HG03575 (cell line): Measurements from ENCODE around the gene ADSL.
"Not testable (repeated sequence)": the region's sequence is repeated elsewhere in the genome, so short reads cannot be mapped to it uniquely, and the experiment has no call there.

Source experiments
- ATAC-seq: cut with Tn5 transposase; IDR thresholded peaks from one replicate; pipeline ENCODE4 v1.9.1; 2021; ENCODE audit not compliant: unreplicated experiment, insufficient number of reproducible peaks, low FRiP score; ENCODE audit errors: extremely low read depth

ADSL gene

DNA sequence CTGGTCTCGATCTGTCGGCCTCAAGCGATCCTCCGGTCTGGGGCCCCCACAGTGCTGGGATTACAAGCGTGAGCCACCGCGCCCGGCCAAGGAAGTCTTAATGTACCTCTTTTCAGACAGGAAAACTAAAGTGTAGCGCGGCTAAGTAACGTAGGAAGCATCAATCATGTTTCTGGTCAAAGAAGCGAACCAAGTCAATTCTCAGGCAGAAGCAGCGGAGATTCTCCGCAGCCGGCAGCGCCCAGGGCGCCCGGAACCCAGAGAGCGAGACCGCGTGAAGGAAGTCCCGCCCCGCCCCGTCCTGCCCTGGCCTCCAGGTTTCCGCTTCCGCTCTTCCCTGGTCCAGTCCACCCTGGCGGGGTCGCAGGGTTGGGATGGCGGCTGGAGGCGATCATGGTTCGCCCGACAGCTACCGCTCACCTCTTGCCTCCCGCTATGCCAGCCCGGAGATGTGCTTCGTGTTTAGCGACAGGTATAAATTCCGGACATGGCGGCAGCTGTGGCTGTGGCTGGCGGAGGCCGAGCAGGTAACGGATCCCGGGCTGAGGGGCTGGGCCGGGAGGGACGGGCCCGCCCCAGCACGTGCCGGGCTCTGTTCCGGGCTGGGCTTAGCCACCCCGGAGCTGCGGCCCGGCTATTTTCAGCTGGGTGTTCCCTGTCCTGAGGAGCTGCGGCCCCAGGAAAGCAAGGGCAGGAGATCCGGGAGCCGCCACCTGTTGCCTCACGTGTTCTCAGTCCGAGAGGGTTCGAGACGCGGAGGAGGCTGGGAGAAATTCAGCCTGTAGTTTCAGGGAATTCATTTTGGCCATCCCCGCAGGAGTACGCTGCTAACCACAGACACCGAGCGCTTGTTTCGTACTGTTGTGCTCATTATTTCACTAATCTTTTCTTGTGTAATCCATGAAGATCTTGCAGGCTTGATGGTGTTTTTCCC lies at the start of gene ADSL:
Gene ADSL, plus strand, starts transcription at position 316 of the 934 bp plus-strand sequence. Its CDS starts 59 bp downstream, at position 375.
- no peak for ATAC-seq

DNA sequence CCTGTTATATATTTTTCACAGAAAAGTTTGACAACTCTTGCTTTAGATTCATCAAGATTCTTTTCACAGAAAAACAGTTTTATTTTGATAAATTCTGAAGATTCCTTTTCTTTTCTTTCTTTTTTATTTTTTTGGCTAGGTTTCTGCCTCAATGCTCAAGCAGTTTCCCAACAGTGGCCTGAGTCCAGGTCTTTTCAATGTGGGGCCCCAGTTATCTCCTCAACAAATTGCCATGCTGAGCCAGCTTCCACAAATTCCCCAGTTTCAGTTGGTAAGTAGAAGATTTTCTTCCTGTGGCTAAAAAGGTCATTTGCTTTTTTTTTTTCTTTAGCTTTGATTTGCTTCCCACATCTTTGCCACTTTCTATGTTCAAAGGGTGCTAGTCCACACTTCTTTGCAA lies 46.0 kb upstream of the ADSL start:
- no peak for ATAC-seq

DNA sequence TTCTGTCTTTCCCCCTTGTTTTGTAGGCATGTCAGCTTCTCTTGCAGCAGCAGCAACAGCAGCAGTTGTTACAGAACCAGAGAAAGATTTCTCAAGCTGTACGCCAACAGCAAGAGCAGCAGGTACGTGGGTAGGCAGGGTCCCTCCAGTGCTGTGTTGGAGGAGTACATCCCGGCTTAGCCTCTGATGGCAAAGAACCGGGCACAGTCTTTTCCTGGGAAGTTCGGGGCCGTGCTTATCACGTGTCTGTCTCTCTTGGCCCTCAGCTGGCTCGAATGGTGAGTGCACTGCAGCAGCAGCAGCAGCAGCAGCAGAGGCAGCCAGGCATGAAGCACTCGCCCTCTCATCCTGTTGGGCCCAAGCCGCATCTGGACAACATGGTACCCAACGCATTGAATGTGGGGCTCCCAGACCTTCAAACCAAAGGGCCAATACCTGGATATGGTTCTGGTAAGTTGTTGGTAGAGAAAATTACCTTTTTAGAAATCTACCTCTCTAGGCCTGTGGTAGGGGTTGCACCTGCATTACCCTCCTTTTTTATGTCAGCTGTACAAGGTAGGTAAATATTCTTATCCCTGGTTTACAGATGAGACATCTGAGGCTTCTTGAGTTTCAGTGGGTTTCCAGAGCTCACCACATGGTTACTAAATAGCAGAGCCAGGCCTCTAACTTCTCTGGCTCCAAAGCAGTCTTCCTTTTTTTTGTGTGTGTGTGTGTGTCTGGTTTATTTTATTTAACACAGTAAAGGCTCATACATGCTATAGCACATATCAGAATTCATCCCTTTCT lies 45.2 kb upstream of the ADSL start:
- no peak for ATAC-seq

DNA sequence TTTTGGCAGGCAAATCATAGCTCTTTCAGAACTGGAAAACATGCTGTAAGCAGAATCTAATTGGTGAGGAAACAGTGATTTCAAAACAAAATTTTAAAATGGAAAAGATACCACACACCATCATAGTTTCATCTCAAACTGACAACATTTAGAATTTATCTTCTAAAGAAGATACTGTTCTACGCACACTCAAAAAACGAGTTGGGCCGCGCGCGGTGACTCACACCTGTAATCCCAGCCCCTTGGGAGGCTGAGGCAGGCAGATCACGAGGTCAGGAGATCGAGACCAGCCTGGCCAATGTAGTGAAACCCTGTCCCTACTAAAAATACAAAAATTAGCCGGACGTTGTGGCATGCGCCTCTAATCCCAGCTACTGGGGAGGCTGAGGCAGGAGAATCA lies 44.2 kb upstream of the ADSL start:
- ATAC-seq: no peak

DNA sequence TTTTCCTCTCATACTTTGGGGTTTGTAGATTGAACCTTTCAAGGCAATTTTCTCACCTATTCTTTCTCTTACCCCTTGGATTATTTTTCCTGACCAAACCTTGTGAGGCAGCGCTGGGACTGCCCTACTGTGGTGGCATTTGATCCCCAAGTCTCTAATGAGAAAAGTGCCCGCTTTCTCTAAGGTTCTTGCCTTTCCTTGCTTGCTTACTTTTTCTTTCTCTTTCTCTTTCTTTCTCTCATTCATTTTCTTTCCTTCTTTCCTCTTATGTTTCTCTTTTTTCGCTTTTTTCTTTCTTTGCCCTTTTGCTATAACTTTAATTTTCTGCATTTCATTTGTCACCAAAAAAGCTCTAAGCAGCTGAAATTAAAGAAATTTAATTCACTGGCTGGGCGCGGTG lies 40.7 kb upstream of the ADSL start:
- no peak for ATAC-seq

DNA sequence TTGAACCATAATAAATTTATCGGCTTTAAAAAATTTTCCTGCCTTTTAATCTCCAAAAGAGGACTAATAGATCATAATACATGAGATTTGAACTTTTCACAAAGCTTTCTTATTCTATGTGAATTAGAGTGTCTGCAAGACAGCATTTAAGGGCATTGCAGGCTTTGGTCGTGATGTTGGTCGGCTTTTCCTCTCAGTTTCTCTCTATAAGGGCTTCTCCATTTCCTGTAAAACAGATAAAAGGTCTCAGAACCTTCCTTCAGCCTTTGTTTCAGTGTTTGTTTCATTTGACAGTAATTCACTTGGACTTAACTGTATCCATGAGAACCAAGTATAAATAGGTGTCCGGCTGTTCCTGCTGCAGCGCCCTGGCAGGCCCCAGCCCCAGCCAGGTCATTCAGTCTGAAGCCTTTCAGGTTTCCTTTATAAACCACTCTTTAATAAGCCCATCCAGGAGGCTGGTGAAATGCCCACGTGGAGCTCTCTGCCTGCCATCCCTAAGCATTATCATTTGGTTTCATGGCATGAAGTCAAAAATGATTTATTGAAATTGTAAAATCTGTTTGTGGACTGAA lies 37.2 kb upstream of the ADSL start:
- no peak for ATAC-seq

DNA sequence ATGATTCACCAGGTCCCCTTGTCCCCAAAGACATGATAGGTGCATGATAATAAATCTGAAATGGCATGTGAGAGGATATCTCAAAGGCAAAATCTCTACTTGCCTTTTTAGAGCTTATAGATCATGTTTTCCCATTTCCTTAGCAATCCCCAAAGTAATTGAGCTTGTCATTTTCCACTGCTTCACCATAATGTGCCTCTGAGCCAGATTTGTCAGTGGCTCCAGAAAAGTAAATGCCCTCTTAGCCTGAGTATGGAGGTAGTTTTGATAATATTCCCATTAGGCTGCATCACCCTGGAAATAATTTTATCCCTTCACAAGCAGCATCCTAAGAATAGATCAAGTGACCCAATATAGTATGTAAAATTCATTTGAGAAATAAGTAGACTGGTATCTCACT lies 36.7 kb upstream of the ADSL start:
- no peak for ATAC-seq

DNA sequence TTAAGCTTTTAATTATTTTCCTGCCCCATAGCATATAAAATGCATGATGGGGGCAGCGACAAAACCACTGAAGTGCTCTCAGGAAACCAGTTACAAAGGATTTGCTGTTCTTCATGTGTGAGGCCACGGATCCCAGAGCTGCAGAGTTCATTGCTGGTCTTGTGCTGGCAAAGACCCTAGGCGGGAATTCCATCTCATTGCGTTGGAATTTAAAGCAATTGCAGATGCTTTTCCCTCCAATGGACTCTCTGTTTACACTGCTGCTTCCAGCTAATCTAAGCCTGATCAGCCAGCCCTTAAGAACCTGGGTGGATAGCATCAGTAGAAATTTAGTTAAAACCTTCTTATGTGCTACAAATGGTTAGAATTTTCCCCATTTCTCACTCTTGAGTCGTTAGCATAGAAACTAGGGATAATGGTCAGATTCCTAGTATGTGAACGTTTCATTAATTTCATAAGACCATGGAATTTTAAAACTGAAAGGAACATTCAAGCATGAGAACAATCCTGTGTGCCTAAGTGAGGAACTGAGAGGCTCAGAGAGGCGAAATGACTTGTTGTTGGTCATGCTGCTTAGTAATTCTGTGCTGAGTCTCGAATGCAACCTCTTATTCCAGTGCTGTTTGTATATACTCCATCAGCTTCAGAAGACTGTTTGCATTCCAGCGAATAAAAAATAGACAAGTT lies 36.1 kb upstream of the ADSL start:
- no peak for ATAC-seq

- no peak for ATAC-seq
These were observed 35.6 kb upstream of the ADSL start for GRCh38 chr22:40310768-40311120.

DNA sequence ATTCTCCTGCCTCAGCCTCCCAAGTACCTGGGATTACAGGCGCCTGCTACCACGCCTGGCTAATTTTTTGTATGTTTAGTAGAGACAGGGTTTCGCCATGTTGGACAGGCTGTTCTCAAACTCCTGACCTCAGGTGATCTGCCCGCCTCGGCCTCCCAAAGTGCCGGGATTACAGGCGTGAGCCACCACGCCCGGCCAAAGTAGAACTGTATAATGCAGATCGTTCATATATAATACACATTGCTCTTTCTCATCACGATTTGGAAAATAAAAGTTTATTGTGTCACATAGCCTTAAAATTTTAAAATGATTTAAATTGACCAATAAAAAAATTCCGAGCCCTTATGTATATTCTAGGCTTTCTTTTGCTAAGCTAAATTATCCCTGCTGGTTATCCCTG lies 34.7 kb upstream of the ADSL start:
- not testable (repeated sequence) for ATAC-seq

DNA sequence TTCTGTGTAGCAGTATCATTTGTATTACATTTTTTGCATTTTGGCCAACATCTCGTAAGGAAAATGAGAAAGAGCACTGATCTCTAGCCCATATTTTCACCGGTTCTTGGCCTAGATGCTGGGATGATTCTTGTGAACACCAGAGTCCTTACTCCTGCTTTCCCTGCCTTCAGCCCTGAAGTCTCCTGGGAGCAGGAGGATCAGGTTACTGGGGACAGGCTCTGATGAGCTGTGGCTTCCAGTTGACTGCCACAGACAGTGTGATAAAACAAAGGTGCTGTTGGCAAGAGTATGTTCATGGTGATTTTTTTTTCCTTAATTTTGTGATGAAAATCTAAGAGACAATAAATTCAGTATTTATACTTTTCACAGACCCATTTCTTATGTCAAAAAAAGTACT lies 34.2 kb upstream of the ADSL start:
- ATAC-seq: no peak

- no peak for ATAC-seq
These were observed 33.3 kb upstream of the ADSL start for GRCh38 chr22:40313007-40313406.

GRCh38 chr22:40314041-40314440 lies 32.3 kb upstream of the ADSL start:
- ATAC-seq: no peak

DNA sequence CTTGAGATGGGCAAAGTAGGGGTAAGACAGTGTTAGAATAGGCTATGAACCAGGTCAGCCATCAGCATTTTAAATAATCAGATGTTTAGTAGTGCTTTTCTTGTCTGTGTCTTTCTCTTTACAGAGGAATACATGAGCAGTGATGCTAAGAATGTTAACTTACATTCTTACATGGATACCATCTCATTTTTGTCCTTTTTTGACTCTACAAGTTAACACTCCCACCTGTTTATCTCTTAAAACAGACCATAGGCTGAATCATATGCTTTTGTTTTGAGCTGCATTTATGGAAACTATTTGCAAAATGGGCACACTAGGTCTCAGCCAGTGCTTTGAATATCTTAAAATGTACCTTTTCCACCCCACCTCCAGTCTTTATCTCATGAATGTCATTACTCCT lies 25.6 kb upstream of the ADSL start:
- ATAC-seq: no peak

GRCh38 chr22:40322021-40322420 lies 24.3 kb upstream of the ADSL start:
- ATAC-seq: no peak

GRCh38 chr22:40322818-40323447 lies 23.4 kb upstream of the ADSL start:
- ATAC-seq: no peak

- ATAC-seq: no peak
These were observed 22.6 kb upstream of the ADSL start for GRCh38 chr22:40323681-40324171.

DNA sequence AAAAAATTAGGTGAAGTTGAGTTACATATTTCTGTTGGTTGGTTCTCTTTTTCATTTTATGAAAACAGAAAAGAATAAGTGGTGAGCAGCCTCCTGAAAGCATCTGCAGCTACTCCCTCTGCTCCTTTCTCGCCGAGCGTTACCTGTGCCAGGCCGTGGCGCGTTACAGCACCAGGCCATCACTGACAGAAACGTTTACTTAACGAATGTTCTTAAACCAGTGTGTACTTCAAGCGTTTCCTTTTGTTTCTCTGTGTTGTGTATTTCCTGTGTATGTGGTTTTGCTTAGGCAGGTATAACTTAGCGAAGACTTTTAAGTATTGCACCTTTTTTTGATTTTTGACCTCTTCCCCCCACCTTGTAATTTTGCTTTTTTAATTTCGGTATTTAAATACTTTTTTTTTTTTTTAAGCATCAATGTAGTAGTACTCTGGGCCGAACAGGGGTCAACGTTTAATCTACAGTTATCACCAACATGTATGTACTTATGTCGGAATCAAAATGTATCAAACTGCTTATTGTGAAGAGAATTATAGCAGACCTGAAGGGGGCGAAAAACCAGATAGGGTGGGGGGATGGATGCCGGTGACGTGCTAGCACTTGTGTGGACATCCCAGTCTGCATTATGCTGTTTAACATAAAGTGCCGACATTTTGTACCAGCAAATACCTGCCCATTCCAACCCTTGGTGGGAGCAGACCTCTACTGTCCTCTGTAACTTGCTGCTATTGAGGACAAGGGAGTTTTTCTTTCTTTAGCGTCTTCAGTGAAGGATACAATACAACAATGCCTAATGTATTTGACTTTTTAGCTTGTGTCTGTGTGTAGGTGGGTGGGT lies 21.6 kb upstream of the ADSL start:
- no peak for ATAC-seq
